HepG2 (cell line): ENCODE results near the gene OFD1. TPM values are rescaled to one million over a fixed set of nuclear protein-coding genes. Genes with fewer than 3 reads are reported as not detected.
A peak's percentile ranks its signal among the peaks of the same experiment; 100 is the strongest.

Experiments used
- CCAR2 ChIP-seq: fragments of 200-400 bp; formaldehyde crosslinking; optimal IDR thresholded peaks from 2 replicates; pipeline ENCODE3; 2018; ENCODE audit warnings: low read depth, mild to moderate bottlenecking, low read length, moderate library complexity
- CREM ChIP-seq, 2 experiments: sonication (generic) in 1 of 2; formaldehyde crosslinking in 1 of 2; IDR thresholded peaks; 2 replicates each; pipeline versions ENCODE4 v1.4.0 to v1.6.1; 2016 to 2020; ENCODE audit warnings: antibody characterized with exemption in 1 of 2, mild to moderate bottlenecking in 1 of 2, missing genetic modification reagents in 1 of 2
- ELF3 ChIP-seq: IDR thresholded peaks from 2 replicates; pipeline ENCODE4 v1.6.1; 2016; ENCODE audit warnings: missing genetic modification reagents, missing compliant biosample characterization
- HCFC1 ChIP-seq: fragments of 150-350 bp; IDR thresholded peaks from 2 replicates; pipeline ENCODE4 v1.6.1; 2014; ENCODE audit warnings: low read depth, low read length
- MAZ ChIP-seq, 2 experiments: sonication (generic) in 1 of 2; formaldehyde crosslinking in 1 of 2; IDR thresholded peaks; 2 replicates each; pipeline versions ENCODE4 v1.5.0 to v1.6.1; 2012 to 2020; ENCODE audit warnings: low read depth in 2 of 2, mild to moderate bottlenecking in 2 of 2, borderline replicate concordance in 1 of 2, improper control_type of control experiment in 1 of 2, low read length in 1 of 2, missing genetic modification reagents in 1 of 2, moderate library complexity in 1 of 2
- NFYB ChIP-seq: sonication (generic); formaldehyde crosslinking; IDR thresholded peaks from 2 replicates; pipeline ENCODE4 v1.4.0; 2020; ENCODE audit warnings: missing genetic modification reagents
- NR0B2 ChIP-seq: sonication (generic); formaldehyde crosslinking; IDR thresholded peaks from 2 replicates; pipeline ENCODE4 v1.4.0; 2020; ENCODE audit warnings: mild to moderate bottlenecking, missing genetic modification reagents
- SIN3A ChIP-seq: IDR thresholded peaks from 2 replicates; pipeline ENCODE4 v1.6.1; 2011; ENCODE audit warnings: low read depth, mild to moderate bottlenecking, control low read depth, low read length, borderline replicate concordance
- SP4 ChIP-seq: sonication (generic); formaldehyde crosslinking; IDR thresholded peaks from 2 replicates; pipeline ENCODE4 v1.8.1; 2023; ENCODE audit warnings: mild to moderate bottlenecking, missing genetic modification reagents
- ZBTB3 ChIP-seq: sonication (generic); formaldehyde crosslinking; IDR thresholded peaks from 2 replicates; pipeline ENCODE4 v1.4.0; 2020; ENCODE audit warnings: low read depth, mild to moderate bottlenecking, moderate library complexity, missing genetic modification reagents, borderline replicate concordance
- ZFP37 ChIP-seq: sonication (generic); formaldehyde crosslinking; IDR thresholded peaks from 2 replicates; pipeline ENCODE4 v1.4.0; 2020; ENCODE audit warnings: missing genetic modification reagents, borderline replicate concordance
- ZKSCAN1 ChIP-seq: fragments of 150-350 bp; IDR thresholded peaks from 2 replicates; pipeline ENCODE4 v1.6.1; 2014; ENCODE audit warnings: low read length
- ZNF225 ChIP-seq: sonication (generic); formaldehyde crosslinking; IDR thresholded peaks from 2 replicates; pipeline ENCODE4 v1.4.0; 2020; ENCODE audit warnings: mild to moderate bottlenecking, missing genetic modification reagents
- ZNF407 ChIP-seq: sonication (generic); formaldehyde crosslinking; IDR thresholded peaks from one replicate; pipeline ENCODE4 v1.5.1; 2020; ENCODE audit warnings: mild to moderate bottlenecking, missing genetic modification reagents; ENCODE audit errors: not compliant biosample characterization
- ZNF772 ChIP-seq: sonication (generic); formaldehyde crosslinking; IDR thresholded peaks from 2 replicates; pipeline ENCODE4 v1.5.0; 2020; ENCODE audit warnings: mild to moderate bottlenecking, missing genetic modification reagents
- ZNF792 ChIP-seq: IDR thresholded peaks from 2 replicates; pipeline ENCODE4 v1.6.1; 2016
- polyA plus RNA-seq, 8 experiments: library from polyadenylated mRNA; depleted of rRNA in 3 of 8; stranded (reverse) in 7 of 8; unstranded in 1 of 8; fragments of >200 nt; fragmentation: Illumina TruSeq in 4 of 8; extraction: Trizol in 4 of 8; gene quantifications; 2 replicates each; pipeline versions ENCODE4 v1.2.1 to v1.2.3, GENCODE V29; 2011 to 2016; ENCODE audit warnings: low read depth in 4 of 8, missing spikeins in 1 of 8, mixed read lengths in 1 of 8; ENCODE audit not compliant: insufficient read depth in 1 of 8
- total RNA-seq, 5 experiments: library from RNA; depleted of rRNA; stranded (reverse); fragments of >200 nt; fragmentation: Illumina TruSeq; extraction: Trizol; gene quantifications; 2 replicates each; pipeline ENCODE4 v1.2.3, GENCODE V29; 2016; ENCODE audit warnings: low read depth in 1 of 5
- TF ChIP-seq, protein P1 (sequence below): sonication (generic); formaldehyde crosslinking; IDR thresholded peaks from 2 replicates; pipeline ENCODE4 v1.5.0; 2020; ENCODE audit warnings: mild to moderate bottlenecking, missing genetic modification reagents

Gene OFD1
- total and polyA plus RNA-seq, 2 of the 13 experiments (the other 11 are each of a cell fraction or from before 2014, with no cell fraction given), result 14.9 to 16.4 TPM

GRCh38 chrX:13734278-13735172, at the start of gene OFD1, which contains the start of gene TRAPPC2 (continued):
- TF ChIP-seq ZNF407, result peak; percentile 48
- TF ChIP-seq HCFC1, result 0 out of 2 replicates have a peak, but pooled peaks have one; percentile 10
- TF ChIP-seq ZFP37 (CRISPR knock-in tag), result no peak
- TF ChIP-seq ZKSCAN1, result no peak
- TF ChIP-seq ZNF792, result 0 out of 2 replicates have a peak, but pooled peaks have one; percentile 21
- TF ChIP-seq ZBTB3 (CRISPR knock-in tag), result no peak
- TF ChIP-seq CCAR2, result no peak
- TF ChIP-seq ZNF225 (CRISPR knock-in tag), result no peak
- TF ChIP-seq SIN3A, result peak; percentile 41; the same call in 1 of the 2 replicates
- TF ChIP-seq, protein P1, sequence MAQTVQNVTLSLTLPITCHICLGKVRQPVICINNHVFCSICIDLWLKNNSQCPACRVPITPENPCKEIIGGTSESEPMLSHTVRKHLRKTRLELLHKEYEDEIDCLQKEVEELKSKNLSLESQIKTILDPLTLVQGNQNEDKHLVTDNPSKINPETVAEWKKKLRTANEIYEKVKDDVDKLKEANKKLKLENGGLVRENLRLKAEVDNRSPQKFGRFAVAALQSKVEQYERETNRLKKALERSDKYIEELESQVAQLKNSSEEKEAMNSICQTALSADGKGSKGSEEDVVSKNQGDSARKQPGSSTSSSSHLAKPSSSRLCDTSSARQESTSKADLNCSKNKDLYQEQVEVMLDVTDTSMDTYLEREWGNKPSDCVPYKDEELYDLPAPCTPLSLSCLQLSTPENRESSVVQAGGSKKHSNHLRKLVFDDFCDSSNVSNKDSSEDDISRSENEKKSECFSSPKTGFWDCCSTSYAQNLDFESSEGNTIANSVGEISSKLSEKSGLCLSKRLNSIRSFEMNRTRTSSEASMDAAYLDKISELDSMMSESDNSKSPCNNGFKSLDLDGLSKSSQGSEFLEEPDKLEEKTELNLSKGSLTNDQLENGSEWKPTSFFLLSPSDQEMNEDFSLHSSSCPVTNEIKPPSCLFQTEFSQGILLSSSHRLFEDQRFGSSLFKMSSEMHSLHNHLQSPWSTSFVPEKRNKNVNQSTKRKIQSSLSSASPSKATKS, result no peak
- TF ChIP-seq ZNF772 (CRISPR knock-in tag), result peak; percentile 57; the same call in 1 of the 2 replicates
- peak; percentile 21; the same call in 1 of the 2 replicates for TF ChIP-seq CREM (IDR thresholded peaks at IDR 0.05)
- TF ChIP-seq CREM (CRISPR knock-in tag; IDR thresholded peaks at IDR 0.05), result no peak
- TF ChIP-seq MAZ (IDR thresholded peaks at IDR 0.05; ENCODE audit: borderline replicate concordance, low read depth, low read length), result no peak
- TF ChIP-seq MAZ (CRISPR knock-in tag; IDR thresholded peaks at IDR 0.05; ENCODE audit: low read depth), result no peak
- TF ChIP-seq NR0B2 (CRISPR knock-in tag), result no peak
- TF ChIP-seq NFYB (CRISPR knock-in tag), result no peak
- TF ChIP-seq ELF3, result peak; percentile 64; the same call in 1 of the 2 replicates
- TF ChIP-seq SP4, result 0 out of 2 replicates have a peak, but pooled peaks have one; percentile 13
